ENCODE results near the gene MTOR. TPM values are rescaled to one million over a fixed set of nuclear protein-coding genes. Genes with fewer than 3 reads are reported as not detected.
A peak's percentile ranks its signal among the peaks of the same experiment; 100 is the strongest.
"Not testable (repeated sequence)": the region's sequence is repeated elsewhere in the genome, so short reads cannot be mapped to it uniquely, and the experiment has no call there.

Gene MTOR
- total RNA-seq, result 34.9 TPM
- long read RNA-seq, full-length matches to known transcripts, result 2 of 48 reads
- long read RNA-seq, partial matches to known transcripts, result 42 of 48 reads
- long read RNA-seq, other reads (novel, unspliced or antisense), result 4 of 48 reads

DNA sequence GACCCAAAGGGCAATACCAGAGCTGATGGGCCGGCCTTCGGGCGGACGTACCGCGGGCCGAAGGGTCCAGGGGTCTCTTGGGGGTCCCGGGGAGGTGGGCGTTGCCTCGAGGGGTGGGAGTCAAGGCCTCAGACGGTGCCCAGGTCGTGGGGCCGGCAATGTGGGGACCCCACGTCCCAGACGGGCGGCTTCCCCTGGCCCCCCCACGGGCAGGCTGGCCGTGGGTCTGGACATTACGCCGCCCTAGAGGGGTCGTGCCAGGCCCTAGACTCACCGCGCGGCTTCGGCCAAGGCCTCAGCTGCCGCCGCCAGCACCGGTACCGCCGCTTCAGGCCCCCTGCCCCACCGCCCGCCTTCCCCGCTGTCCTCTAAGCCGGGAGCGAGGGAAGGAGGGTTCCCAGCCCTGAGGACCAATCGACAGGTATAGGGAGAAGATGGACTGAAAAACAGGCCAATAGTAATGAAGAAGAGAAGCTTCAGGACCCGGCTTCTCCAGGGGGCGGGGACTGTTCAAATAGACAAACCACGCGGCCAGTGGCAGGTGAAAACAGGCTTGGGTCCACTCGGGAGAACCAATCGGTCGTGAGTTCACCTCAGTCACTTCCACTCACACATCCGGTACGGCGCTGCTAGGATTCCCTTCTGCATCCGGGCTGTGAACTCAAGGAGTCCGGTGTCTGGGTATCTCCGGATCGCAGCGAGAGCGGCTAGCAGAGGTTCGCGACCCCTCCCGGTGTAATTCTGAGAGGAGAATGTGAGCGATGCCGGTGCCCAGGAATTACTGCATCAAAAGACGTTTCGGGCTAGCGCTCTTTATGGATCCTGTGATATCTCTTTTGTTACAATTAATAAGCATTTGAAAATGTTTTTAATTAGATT, at the start of gene MTOR:
TSS of gene MTOR (minus strand) at position 381 of the 879 bp plus-strand sequence. CDS start 3,142 bp downstream, outside the sequence.
- no peaks in the 10 kb centered on the region for H3K27me3 ChIP-seq (ENCODE audit: low read depth)
- H3K4me3 ChIP-seq, result peak within 1 kb of the TSS; percentile 99
- peaks cover 28% of the 10 kb centered on the region for H3K4me1 ChIP-seq
- H3K36me3 ChIP-seq, result peaks cover 22% of the 10 kb centered on the region
- peak; percentile 98 for DNase-seq
- intact Hi-C loops (cut with micrococcal nuclease), result no loop called here
- H3K9me3 ChIP-seq (replicated peaks), result no peaks in the 10 kb centered on the region
- H3K27ac ChIP-seq (replicated peaks), result peak within 1 kb of the TSS; percentile 87
- TF ChIP-seq, protein P1, sequence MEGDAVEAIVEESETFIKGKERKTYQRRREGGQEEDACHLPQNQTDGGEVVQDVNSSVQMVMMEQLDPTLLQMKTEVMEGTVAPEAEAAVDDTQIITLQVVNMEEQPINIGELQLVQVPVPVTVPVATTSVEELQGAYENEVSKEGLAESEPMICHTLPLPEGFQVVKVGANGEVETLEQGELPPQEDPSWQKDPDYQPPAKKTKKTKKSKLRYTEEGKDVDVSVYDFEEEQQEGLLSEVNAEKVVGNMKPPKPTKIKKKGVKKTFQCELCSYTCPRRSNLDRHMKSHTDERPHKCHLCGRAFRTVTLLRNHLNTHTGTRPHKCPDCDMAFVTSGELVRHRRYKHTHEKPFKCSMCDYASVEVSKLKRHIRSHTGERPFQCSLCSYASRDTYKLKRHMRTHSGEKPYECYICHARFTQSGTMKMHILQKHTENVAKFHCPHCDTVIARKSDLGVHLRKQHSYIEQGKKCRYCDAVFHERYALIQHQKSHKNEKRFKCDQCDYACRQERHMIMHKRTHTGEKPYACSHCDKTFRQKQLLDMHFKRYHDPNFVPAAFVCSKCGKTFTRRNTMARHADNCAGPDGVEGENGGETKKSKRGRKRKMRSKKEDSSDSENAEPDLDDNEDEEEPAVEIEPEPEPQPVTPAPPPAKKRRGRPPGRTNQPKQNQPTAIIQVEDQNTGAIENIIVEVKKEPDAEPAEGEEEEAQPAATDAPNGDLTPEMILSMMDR (IDR thresholded peaks at IDR 0.05; ENCODE audit: borderline replicate concordance), result peak; percentile 28

DNA sequence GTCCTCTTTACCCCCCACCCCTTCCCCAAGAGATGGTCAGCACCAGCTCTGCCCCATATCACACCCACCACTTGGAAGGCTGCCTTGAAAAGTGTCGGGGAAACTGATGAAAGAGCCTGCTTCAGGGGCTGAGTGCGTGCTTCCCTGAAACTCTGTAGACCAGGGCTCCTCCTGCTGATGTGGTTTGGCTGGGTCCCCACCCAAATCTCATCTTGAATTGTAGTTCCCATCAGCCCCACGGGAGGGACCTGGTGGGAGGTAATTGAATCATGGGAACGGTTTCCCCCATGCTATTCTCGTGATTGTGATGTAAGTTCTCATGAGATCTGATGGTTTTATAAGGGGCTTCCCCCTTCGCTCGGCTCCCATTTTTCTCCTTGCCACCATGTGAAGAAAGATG, 47.0 kb upstream of the MTOR start:
- H3K36me3 ChIP-seq, result no peaks in the 10 kb centered on the region
- no peak overlapping the region for H3K4me3 ChIP-seq
- TF ChIP-seq, protein P1 (IDR thresholded peaks at IDR 0.05; ENCODE audit: borderline replicate concordance), result no peak
- H3K9me3 ChIP-seq (replicated peaks), result no peaks in the 10 kb centered on the region
- intact Hi-C loops (cut with micrococcal nuclease), result no loop called here
- H3K27me3 ChIP-seq (ENCODE audit: low read depth), result peaks cover 7% of the 10 kb centered on the region
- no peak overlapping the region for H3K27ac ChIP-seq (replicated peaks)
- no peaks in the 10 kb centered on the region for H3K4me1 ChIP-seq
- DNase-seq, result no peak

DNA sequence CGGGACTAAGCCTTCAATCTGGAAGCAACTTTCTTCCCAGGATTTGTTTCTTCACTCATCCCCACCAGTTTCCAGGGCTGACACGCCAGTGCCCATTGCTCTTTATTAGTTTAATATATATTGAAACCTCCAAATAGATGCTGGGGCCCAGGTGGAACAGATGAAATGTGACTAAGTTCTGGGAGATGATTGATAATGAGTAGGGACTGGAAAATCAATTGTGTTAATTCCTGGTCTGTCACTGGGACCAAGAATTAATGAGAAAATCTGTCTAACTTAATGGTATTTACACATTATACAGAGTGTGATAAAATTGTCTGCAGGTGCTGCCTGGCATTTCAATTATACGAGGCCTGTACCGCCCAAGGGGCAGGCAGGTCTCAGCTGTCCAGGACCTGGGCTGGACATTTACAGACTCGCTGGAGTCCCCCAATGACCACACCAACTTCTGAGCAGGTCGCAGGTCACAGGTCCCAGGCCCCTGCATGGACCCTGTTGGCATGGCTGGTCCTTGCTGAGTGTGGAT, 46.4 kb upstream of the MTOR start:
- intact Hi-C loops (cut with micrococcal nuclease), result no loop called here
- TF ChIP-seq, protein P1 (IDR thresholded peaks at IDR 0.05; ENCODE audit: borderline replicate concordance), result no peak
- Histone ChIP-seq H3K36me3 (no peaks in the 10 kb centered on the region), H3K4me1 (no peaks in the 10 kb centered on the region), H3K9me3 (replicated peaks) (no peaks in the 10 kb centered on the region), H3K27me3 (ENCODE audit: low read depth) (peaks cover 7% of the 10 kb centered on the region), H3K27ac (replicated peaks) (no peak overlapping the region), H3K4me3 (no peak overlapping the region)
- DNase-seq, result no peak

DNA sequence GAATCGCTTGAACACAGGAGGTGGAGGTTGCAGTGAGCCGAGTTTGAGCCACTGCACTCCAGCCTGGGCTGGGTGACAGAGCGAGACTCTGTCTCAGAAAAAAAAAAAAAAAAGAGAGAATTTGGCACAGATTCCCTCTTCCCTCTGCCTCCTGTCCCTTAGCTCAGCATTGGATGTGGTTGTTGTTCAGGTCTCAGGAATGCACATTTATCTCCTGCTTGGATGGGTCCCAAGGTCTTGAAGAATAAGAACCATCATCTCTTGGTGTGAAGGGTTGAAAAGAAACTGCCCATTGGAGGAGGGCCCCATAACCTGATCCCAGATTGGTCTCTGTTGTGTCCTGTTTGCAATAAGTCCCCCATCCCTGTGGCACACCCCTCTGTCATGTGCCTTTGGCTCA, 45.5 kb upstream of the MTOR start:
- Histone ChIP-seq H3K36me3 (no peaks in the 10 kb centered on the region), H3K9me3 (replicated peaks) (no peaks in the 10 kb centered on the region), H3K27me3 (ENCODE audit: low read depth) (peaks cover 7% of the 10 kb centered on the region), H3K27ac (replicated peaks) (no peak overlapping the region), H3K4me3 (no peak overlapping the region), H3K4me1 (no peaks in the 10 kb centered on the region)
- intact Hi-C loops (cut with micrococcal nuclease), result no loop called here
- TF ChIP-seq, protein P1 (IDR thresholded peaks at IDR 0.05; ENCODE audit: borderline replicate concordance), result no peak
- DNase-seq, result no peak

DNA sequence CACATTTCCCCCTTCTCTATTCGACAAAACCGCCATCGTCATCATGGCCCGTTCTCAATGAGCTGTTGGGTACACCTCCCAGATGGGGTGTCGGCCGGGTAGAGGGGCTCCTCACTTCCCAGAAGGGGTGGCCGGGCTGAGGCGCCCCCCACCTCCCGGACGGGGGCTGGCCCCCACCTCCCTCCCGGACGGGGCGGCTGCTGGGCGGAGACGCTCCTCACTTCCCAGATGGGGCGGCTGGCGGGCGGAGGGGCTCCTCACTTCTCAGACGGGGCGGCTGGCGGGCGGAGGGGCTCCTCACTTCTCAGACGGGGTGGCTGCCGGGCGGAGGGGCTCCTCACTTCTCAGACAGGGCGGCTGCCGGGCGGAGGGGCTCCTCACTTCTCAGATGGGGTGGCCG, 43.2 kb upstream of the MTOR start:
- H3K36me3 ChIP-seq; H3K4me3 ChIP-seq; H3K27ac ChIP-seq (replicated peaks); intact Hi-C loops (cut with micrococcal nuclease); DNase-seq; H3K27me3 ChIP-seq (ENCODE audit: low read depth); H3K4me1 ChIP-seq; H3K9me3 ChIP-seq (replicated peaks): not testable (repeated sequence)

DNA sequence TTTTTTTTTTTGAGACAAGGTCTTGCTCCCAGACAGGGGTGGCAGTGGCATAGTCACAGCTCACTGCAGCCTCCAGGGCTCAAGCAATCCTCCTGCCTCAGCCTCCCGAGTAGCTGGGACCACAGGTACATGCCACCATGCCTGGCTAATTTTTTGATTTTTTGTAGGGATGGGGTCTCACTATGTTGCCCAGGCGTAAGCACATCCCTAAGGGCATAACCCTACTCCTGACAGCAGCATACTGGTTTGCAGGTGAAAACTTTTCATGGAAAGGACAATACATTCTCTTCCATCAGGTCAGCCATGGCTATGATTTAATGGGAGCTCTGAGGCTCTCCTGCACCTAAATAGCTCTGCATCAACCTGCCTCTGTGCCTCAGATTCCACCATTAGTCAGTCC, 40.0 kb upstream of the MTOR start:
- H3K4me1 ChIP-seq, result no peaks in the 10 kb centered on the region
- no peaks in the 10 kb centered on the region for H3K36me3 ChIP-seq
- no peak overlapping the region for H3K27ac ChIP-seq (replicated peaks)
- no peaks in the 10 kb centered on the region for H3K27me3 ChIP-seq (ENCODE audit: low read depth)
- no peak overlapping the region for H3K4me3 ChIP-seq
- TF ChIP-seq, protein P1 (IDR thresholded peaks at IDR 0.05; ENCODE audit: borderline replicate concordance), result no peak
- intact Hi-C loops (cut with micrococcal nuclease), result no loop called here
- DNase-seq, result no peak
- no peaks in the 10 kb centered on the region for H3K9me3 ChIP-seq (replicated peaks)
